Lung (tissue), 12 donors: Measurements from ENCODE around the gene KNOP1. TPM values are rescaled to one million over a fixed set of nuclear protein-coding genes. Genes with fewer than 3 reads are reported as not detected.

Experiments used
- ATAC-seq: fragments of 200-7000 bp; cut with Tn5 transposase; one replicate; pipeline ENCODE4 v1.9.1; 2020; ENCODE audit warnings: moderate number of reproducible peaks; ENCODE audit not compliant: insufficient read depth, low FRiP score
- DNase-seq, 3 donors: peaks; one replicate each; pipeline ENCODE4 v3.0.0-alpha.2; 2013 to 2017
- H3K27ac ChIP-seq, 2 donors: one replicate each; pipeline ENCODE4 v1.5.1; 2013; ENCODE audit warnings: mild to moderate bottlenecking in 2 of 2, moderate library complexity in 2 of 2, control low read depth in 1 of 2, inconsistent platforms in 1 of 2, low read depth in 1 of 2, low read length in 1 of 2
- H3K27me3 ChIP-seq, 3 donors: one replicate each; pipeline ENCODE4 v1.5.1; 2013; ENCODE audit warnings: low read length in 2 of 3; ENCODE audit not compliant: control insufficient read depth in 3 of 3, insufficient read depth in 3 of 3
- H3K36me3 ChIP-seq, 4 donors: one replicate each; pipeline ENCODE4 v1.5.1; 2013; ENCODE audit warnings: low read length in 4 of 4, mild to moderate bottlenecking in 1 of 4, moderate library complexity in 1 of 4; ENCODE audit not compliant: control insufficient read depth in 4 of 4, insufficient read depth in 4 of 4
- H3K4me1 ChIP-seq, 5 donors: one replicate each; pipeline ENCODE4 v1.5.1; 2013; ENCODE audit warnings: low read length in 5 of 5, mild to moderate bottlenecking in 2 of 5, moderate library complexity in 1 of 5; ENCODE audit not compliant: control insufficient read depth in 5 of 5, insufficient read depth in 5 of 5
- H3K4me3 ChIP-seq: one replicate; pipeline ENCODE4 v1.5.1; 2013; ENCODE audit warnings: mild to moderate bottlenecking, control low read depth, moderate library complexity
- H3K9ac ChIP-seq, 2 donors: one replicate each; pipeline ENCODE4 v1.5.1; 2013; ENCODE audit warnings: low read length in 2 of 2, control low read depth in 1 of 2; ENCODE audit not compliant: insufficient read depth in 1 of 2
- H3K9me3 ChIP-seq, 4 donors: one replicate each; pipeline ENCODE4 v1.5.1; 2013; ENCODE audit warnings: low read length in 3 of 4, mild to moderate bottlenecking in 1 of 4, moderate library complexity in 1 of 4; ENCODE audit not compliant: control insufficient read depth in 4 of 4, insufficient read depth in 3 of 4
- CTCF ChIP-seq: IDR thresholded peaks from 2 replicates; pipeline ENCODE4 v1.5.1; 2012; ENCODE audit warnings: mild to moderate bottlenecking; ENCODE audit errors: control extremely low read depth, extremely low read depth
- WGBS, 2 donors: extraction: QIAGEN DNeasy Blood & Tissue Kit; methylation state at CpG; one replicate each; pipeline ENCODE4 v1.1.7; 2013; 5-methylcytosine and 5-hydroxymethylcytosine counted together
- polyA plus RNA-seq, 2 donors: library from polyadenylated mRNA; stranded (reverse); fragments of 200-250 nt; gene quantifications; one replicate each; pipeline ENCODE4 v1.2.1, GENCODE V29; 2013
- total RNA-seq, 2 donors: library from RNA; depleted of rRNA in 1 of 2; stranded (reverse); fragments of >200 nt in 1 of 2; gene quantifications; one replicate each; pipeline ENCODE4 v1.2.1, GENCODE V29; 2014 to 2021
- donor health status: control.
- donor health status: control.
- donor health status: Bipolar disorder and iron deficiency.
- donor health status: healthy.
- donor health status: DM: yes; HTN: yes; CAD: no.

KNOP1 gene
- total and polyA plus RNA-seq, 4 donors = 11.7 to 14.7 (median 13.5) TPM

DNA sequence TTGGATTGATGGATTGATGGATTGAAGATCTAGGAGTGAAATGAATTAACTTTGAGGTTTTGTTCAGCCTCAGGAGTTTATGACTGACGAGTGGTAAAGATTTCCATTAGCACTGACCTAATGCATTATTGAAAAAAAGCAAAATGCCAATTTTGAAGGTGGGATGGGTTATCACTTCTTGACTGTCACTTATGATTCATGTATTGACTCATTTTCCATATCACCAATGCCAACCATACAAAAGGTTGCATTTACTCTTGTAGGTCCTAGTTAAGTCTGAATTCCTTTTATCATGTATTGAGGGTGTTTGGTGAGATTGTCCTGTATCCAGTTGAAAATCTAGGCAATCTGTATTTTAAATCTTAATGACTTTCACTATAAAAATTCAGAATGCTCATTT, 57.6 kb downstream of the KNOP1 start:
- H3K9me3 ChIP-seq = no peaks in the 10 kb centered on the region
- 92 to 98% methylated on average over 1 of the region's 1 CpG for WGBS, 2 donors

DNA sequence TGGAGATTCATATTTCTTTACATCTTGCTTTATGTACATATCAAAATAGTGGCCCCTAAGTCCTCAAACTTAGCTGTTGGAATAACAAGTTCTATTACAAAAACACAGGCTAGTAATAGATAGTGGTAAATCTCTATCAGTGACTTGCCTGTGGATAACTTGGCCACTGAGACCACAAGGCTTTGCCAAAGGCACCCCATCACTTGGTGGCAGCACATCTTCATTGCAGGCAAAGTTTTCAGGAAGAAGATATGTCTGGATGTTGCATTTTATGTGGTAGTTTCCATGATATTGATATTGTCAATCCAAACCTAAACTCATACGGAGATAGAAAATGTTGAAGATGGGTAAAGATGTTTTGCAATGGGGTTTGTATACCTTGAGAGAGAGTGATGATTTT, 58.5 kb downstream of the KNOP1 start:
- TF ChIP-seq CTCF = no peak
- H3K27me3 ChIP-seq = no peaks in the 10 kb centered on the region
- H3K4me1 ChIP-seq = no peaks in the 10 kb centered on the region
- H3K9ac ChIP-seq = no peak overlapping the region
- no peak for ATAC-seq
- WGBS, 2 donors = 93 to 100% methylated on average over 1 of the region's 1 CpG
- no peak overlapping the region for H3K4me3 ChIP-seq
- H3K9me3 ChIP-seq = no peaks in the 10 kb centered on the region
- peaks cover 7 to 36% (median 10%) of the 10 kb centered on the region in 4 donors for H3K36me3 ChIP-seq
- H3K27ac ChIP-seq = no peak overlapping the region
- no peak for DNase-seq

More for the DNA sequence above, 57.6 kb downstream of the KNOP1 start:
- no peak for TF ChIP-seq CTCF
- no peak overlapping the region for H3K27ac ChIP-seq
- H3K4me1 ChIP-seq = no peaks in the 10 kb centered on the region
- no peak overlapping the region for H3K4me3 ChIP-seq
- DNase-seq = no peak
- H3K36me3 ChIP-seq = peaks cover 3 to 34% (median 7%) of the 10 kb centered on the region in 4 donors
- H3K9ac ChIP-seq = no peak overlapping the region
- no peak for ATAC-seq
- no peaks in the 10 kb centered on the region for H3K27me3 ChIP-seq

GRCh38 chr16:19657831-19658230, 60.2 kb downstream of the KNOP1 start:
- Histone ChIP-seq H3K9me3 (peaks cover 0 to 3% (median 0%) of the 10 kb centered on the region in 4 donors), H3K27me3 (no peaks in the 10 kb centered on the region), H3K36me3 (peaks cover 12 to 50% (median 19%) of the 10 kb centered on the region in 4 donors), H3K4me1 (no peaks in the 10 kb centered on the region), H3K9ac (no peak overlapping the region), H3K27ac (no peak overlapping the region), H3K4me3 (no peak overlapping the region)
- no peak for ATAC-seq
- TF ChIP-seq CTCF = no peak
- DNase-seq = no peak
- WGBS, 2 donors = 94 to 96% methylated on average over 4 of the region's 4 CpGs

GRCh38 chr16:19655242-19655777, 62.7 kb downstream of the KNOP1 start:
- ATAC-seq (no peak), DNase-seq (no peak)
- Histone ChIP-seq H3K4me1 (no peaks in the 10 kb centered on the region), H3K4me3 (no peak overlapping the region), H3K9ac (no peak overlapping the region), H3K36me3 (peaks cover 21 to 54% (median 28%) of the 10 kb centered on the region in 4 donors), H3K9me3 (peaks cover 0 to 3% (median 0%) of the 10 kb centered on the region in 4 donors), H3K27ac (no peak overlapping the region), H3K27me3 (no peaks in the 10 kb centered on the region)
- TF ChIP-seq CTCF = no peak
- WGBS, 2 donors = 96 to 97% methylated on average over 9 of the region's 9 CpGs
